Central memory CD8-positive, alpha-beta T cell (primary cell): Measurements from ENCODE around the gene SH3BP5.
A peak's percentile ranks its signal among the peaks of the same experiment; 100 is the strongest.

Experiments
- ATAC-seq: fragments of 150-1000 bp; cut with Tn5 transposase; replicated peaks from 2 replicates; pipeline ENCODE4 v1.10.0; 2022; ENCODE audit warnings: mild to moderate bottlenecking, moderate FRiP score, moderate number of reproducible peaks; ENCODE audit not compliant: poor library complexity, severe bottlenecking; ENCODE audit errors: extremely low read depth
- DNase-seq, 2 donors: peaks; one replicate each; pipeline ENCODE4 v3.0.0; 2021; ENCODE audit warnings: low spot score in 2 of 2
- H3K27ac Mint-ChIP-seq: one replicate; pipeline ENCODE4 v1.8.0; 2022; ENCODE audit warnings: low read depth, mild to moderate bottlenecking, moderate library complexity, mixed read lengths
- H3K27me3 Mint-ChIP-seq: one replicate; pipeline ENCODE4 v1.8.0; 2022; ENCODE audit warnings: mixed read lengths
- H3K36me3 Mint-ChIP-seq: one replicate; pipeline ENCODE4 v1.8.0; 2022; ENCODE audit warnings: mild to moderate bottlenecking, moderate library complexity, mixed read lengths; ENCODE audit not compliant: insufficient read depth
- H3K4me1 Mint-ChIP-seq: one replicate; pipeline ENCODE4 v1.8.0; 2022; ENCODE audit warnings: mixed read lengths
- H3K4me3 Mint-ChIP-seq: one replicate; pipeline ENCODE4 v1.8.0; 2022; ENCODE audit warnings: mild to moderate bottlenecking, moderate library complexity, mixed read lengths
- H3K9me3 Mint-ChIP-seq: one replicate; pipeline ENCODE4 v1.8.0; 2022; ENCODE audit warnings: mixed read lengths

SH3BP5 gene

GRCh38 chr3:15271785-15272381 lies 60.5 kb downstream of the SH3BP5 start:
- Mint-ChIP-seq H3K4me1 (peaks cover 83% of the 10 kb centered on the region), H3K27ac (peak overlapping the region; percentile 92), H3K4me3 (peak overlapping the region; percentile 74), H3K27me3 (no peaks in the 10 kb centered on the region), H3K9me3 (no peaks in the 10 kb centered on the region), H3K36me3 (peaks cover 13% of the 10 kb centered on the region)
- DNase-seq (peak; percentile 61 to 76), ATAC-seq (peak; percentile 84)

GRCh38 chr3:15271030-15271429 lies 61.4 kb downstream of the SH3BP5 start:
- Mint-ChIP-seq H3K36me3 (peaks cover 13% of the 10 kb centered on the region), H3K27me3 (no peaks in the 10 kb centered on the region), H3K27ac (peak overlapping the region; percentile 92), H3K4me1 (peaks cover 82% of the 10 kb centered on the region), H3K9me3 (no peaks in the 10 kb centered on the region), H3K4me3 (no peak overlapping the region)
- no peak for DNase-seq
- ATAC-seq, result no peak

- ATAC-seq, result peak; percentile 57
- Mint-ChIP-seq H3K27ac (peak overlapping the region; percentile 84), H3K9me3 (no peaks in the 10 kb centered on the region), H3K4me1 (peaks cover 78% of the 10 kb centered on the region), H3K4me3 (peak overlapping the region; percentile 71), H3K27me3 (no peaks in the 10 kb centered on the region), H3K36me3 (peaks cover 19% of the 10 kb centered on the region)
- peak; percentile 55 to 75 for DNase-seq
Observed at GRCh38 chr3:15269091-15269989, 63.0 kb downstream of the SH3BP5 start.

- peak; percentile 35 for ATAC-seq
- H3K9me3 Mint-ChIP-seq, result no peaks in the 10 kb centered on the region
- no peak overlapping the region for H3K4me3 Mint-ChIP-seq
- H3K27me3 Mint-ChIP-seq, result no peaks in the 10 kb centered on the region
- peaks cover 66% of the 10 kb centered on the region for H3K4me1 Mint-ChIP-seq
- peaks cover 19% of the 10 kb centered on the region for H3K36me3 Mint-ChIP-seq
- DNase-seq, result peak; percentile 74 to 77
- no peak overlapping the region for H3K27ac Mint-ChIP-seq
Observed at GRCh38 chr3:15268033-15268631, 64.3 kb downstream of the SH3BP5 start.

- ATAC-seq, result no peak
- H3K4me3 Mint-ChIP-seq, result no peak overlapping the region
- peaks cover 59% of the 10 kb centered on the region for H3K4me1 Mint-ChIP-seq
- no peaks in the 10 kb centered on the region for H3K9me3 Mint-ChIP-seq
- peak in 1 of 2 donors; percentile 14 for DNase-seq
- H3K27me3 Mint-ChIP-seq, result no peaks in the 10 kb centered on the region
- H3K27ac Mint-ChIP-seq, result no peak overlapping the region
- peaks cover 19% of the 10 kb centered on the region for H3K36me3 Mint-ChIP-seq
Observed at GRCh38 chr3:15267502-15267901, 64.9 kb downstream of the SH3BP5 start.

GRCh38 chr3:15266510-15267376 lies 65.6 kb downstream of the SH3BP5 start:
- no peak for ATAC-seq
- H3K27me3 Mint-ChIP-seq, result no peaks in the 10 kb centered on the region
- H3K4me3 Mint-ChIP-seq, result peak overlapping the region; percentile 54
- peak overlapping the region; percentile 77 for H3K27ac Mint-ChIP-seq
- peaks cover 52% of the 10 kb centered on the region for H3K4me1 Mint-ChIP-seq
- H3K36me3 Mint-ChIP-seq, result peaks cover 19% of the 10 kb centered on the region
- no peaks in the 10 kb centered on the region for H3K9me3 Mint-ChIP-seq
- peak in 1 of 2 donors; percentile 6 for DNase-seq

GRCh38 chr3:15265655-15266509 lies 66.5 kb downstream of the SH3BP5 start:
- DNase-seq, result no peak
- Mint-ChIP-seq H3K4me3 (peak overlapping the region; percentile 54), H3K27me3 (no peaks in the 10 kb centered on the region), H3K9me3 (no peaks in the 10 kb centered on the region), H3K4me1 (peaks cover 53% of the 10 kb centered on the region), H3K27ac (peak overlapping the region; percentile 77), H3K36me3 (peaks cover 24% of the 10 kb centered on the region)
- no peak for ATAC-seq

- Mint-ChIP-seq H3K36me3 (peaks cover 31% of the 10 kb centered on the region), H3K27me3 (no peaks in the 10 kb centered on the region), H3K9me3 (no peaks in the 10 kb centered on the region), H3K27ac (peak overlapping the region; percentile 51), H3K4me1 (peaks cover 47% of the 10 kb centered on the region), H3K4me3 (no peak overlapping the region)
- ATAC-seq, result no peak
- no peak for DNase-seq
Observed at GRCh38 chr3:15264486-15264885, 67.9 kb downstream of the SH3BP5 start.

- Mint-ChIP-seq H3K27ac (peak overlapping the region; percentile 51), H3K9me3 (no peaks in the 10 kb centered on the region), H3K36me3 (peaks cover 31% of the 10 kb centered on the region), H3K4me1 (peaks cover 46% of the 10 kb centered on the region), H3K27me3 (no peaks in the 10 kb centered on the region), H3K4me3 (no peak overlapping the region)
- DNase-seq (no peak), ATAC-seq (no peak)
Observed at GRCh38 chr3:15263926-15264325, 68.5 kb downstream of the SH3BP5 start.

GRCh38 chr3:15263120-15263519 lies 69.3 kb downstream of the SH3BP5 start:
- Mint-ChIP-seq H3K4me3 (no peak overlapping the region), H3K27ac (no peak overlapping the region), H3K27me3 (no peaks in the 10 kb centered on the region), H3K9me3 (no peaks in the 10 kb centered on the region), H3K4me1 (peaks cover 40% of the 10 kb centered on the region), H3K36me3 (peaks cover 34% of the 10 kb centered on the region)
- no peak for ATAC-seq
- no peak for DNase-seq

GRCh38 chr3:15262021-15262420 lies 70.4 kb downstream of the SH3BP5 start:
- H3K9me3 Mint-ChIP-seq, result no peaks in the 10 kb centered on the region
- ATAC-seq (no peak), DNase-seq (no peak)
- H3K36me3 Mint-ChIP-seq, result peaks cover 43% of the 10 kb centered on the region
- H3K27ac Mint-ChIP-seq, result no peak overlapping the region
- H3K27me3 Mint-ChIP-seq, result no peaks in the 10 kb centered on the region
- no peak overlapping the region for H3K4me3 Mint-ChIP-seq
- peaks cover 43% of the 10 kb centered on the region for H3K4me1 Mint-ChIP-seq
